CD4-positive, alpha-beta T cell treated with Interleukin-1 beta for 1 hour (primary cell): ENCODE data around the gene GJD3.

ENCODE experiments used
- DNase-seq, 2 donors: peaks; one replicate each; pipeline ENCODE4 v3.0.0-alpha.2; 2020 to 2022

GJD3 gene

DNA sequence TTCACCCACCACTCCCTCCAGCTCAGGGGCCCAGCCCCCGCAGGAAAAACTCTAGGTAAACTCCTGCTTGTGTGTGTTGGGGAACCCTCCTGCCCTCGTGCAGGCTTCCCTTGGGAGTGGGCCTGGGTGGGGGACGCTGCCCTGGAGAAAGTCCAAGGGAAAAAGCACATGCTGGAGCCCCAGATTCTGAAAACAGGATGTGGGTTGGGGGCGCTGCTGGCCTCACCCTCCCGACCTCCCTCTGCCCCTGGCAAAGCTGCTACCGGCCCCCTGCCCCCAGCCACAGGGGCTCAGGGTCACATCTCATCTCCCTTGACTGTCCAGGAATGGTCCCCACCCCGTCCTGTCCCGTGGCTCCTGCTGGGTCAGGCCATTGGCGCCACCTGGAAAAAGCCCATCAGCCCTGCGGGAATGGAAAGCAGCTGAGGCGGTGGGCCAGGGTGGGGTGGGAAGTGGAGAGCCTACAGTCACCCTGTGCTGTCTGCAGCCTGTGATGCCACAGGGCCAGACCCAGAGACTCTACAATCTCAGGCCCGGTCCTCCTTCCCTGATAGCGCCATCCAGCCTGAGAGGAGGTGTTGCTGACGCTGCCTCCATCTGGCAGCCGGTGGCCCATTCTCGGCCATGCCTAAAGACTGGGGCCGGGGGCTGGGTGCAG lies 2.5 kb upstream of the GJD3 start:
- DNase-seq, result no peak

DNA sequence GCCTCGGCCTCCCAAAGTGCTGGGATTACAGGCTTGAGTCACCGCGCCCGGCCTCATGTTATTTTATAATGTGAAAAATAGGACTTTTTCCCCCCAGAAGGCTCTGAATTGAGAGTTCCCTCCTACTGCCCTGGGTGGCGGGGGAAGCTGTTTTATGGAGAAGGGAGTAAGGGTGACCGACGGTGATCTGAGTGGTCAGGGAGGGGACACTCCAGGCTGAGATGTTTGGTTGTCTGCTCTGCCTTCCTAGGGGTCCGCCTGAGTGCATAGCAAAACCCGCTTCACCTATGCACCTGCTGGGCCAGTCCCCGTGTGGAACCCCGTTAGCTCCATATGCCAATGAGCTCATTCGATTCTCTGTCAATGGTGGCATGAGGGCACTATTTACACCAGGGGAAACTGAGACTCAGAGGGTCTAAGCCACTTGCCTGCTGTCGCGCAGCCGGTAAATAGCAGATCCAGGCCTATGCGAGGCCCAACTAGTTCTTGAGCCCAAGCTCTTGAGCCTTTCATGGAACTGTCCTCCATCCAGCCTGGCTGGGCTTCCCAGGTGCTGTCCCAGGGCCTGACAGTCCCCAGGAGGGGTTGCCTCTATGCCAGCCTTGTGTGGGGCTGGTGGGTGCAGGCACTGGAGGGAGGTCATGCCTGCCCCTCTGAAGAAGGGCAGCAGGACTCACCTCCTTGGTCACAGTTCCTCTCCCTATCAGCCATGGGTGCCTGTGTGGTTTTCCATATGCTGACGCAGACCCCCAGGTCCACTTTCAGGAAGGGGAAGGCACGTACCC lies 1.7 kb upstream of the GJD3 start:
- no peak for DNase-seq

DNA sequence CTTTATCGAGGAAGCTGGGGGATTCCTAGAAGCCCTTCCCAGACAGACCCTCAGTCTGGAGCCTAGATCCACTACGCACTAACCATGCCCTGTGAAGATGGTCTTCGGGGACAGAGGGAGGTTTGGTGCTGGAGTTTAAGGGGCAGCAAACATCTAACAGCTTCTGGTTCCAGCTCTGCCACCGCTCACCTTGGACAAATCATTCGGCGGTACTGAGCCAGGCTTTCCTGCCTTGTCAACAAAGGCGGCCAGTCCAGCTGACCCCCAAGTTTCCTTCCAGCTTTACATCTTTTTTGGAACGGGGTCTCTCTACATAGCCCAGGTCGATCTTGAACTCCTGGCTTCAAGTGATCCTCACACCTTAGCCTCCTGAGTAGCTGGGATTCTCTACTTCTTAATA lies 369 bp upstream of the GJD3 start:
- no peak for DNase-seq

DNA sequence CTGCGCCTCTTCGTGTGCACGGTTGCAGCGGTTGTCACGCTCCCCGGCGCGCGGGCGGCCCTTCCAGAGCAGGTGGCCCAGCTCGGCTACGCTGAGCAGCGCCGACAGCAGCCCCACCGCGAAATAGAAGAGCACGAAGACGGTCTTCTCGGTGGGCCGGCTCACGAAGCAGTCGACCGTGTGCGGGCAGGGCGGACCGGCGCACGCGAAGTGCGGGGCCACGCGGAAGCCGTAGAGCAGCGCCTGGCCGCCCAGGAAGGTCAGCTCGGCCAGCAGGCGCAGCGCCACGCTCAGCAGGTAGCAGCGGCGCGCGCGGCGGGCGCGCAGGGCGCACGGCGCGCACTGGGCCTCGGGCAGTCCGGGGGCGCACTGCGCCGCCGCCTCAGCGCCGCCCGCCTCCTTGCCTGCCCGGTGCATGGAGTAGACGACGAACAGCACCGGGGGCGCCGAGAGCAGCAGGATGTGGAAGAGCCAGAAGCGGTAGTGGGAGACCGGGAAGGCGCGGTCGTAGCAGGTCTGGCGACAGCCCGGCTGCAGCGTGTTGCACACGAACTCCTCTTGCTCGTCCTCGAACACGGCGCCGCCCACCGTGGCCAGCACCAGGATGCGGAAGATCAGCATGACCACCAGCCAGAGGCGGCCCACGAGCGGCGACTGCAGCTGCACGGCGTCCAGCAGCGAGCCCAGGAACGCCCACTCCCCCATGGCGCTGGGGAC lies 1.3 kb downstream of the GJD3 start:
- no peak for DNase-seq

DNA sequence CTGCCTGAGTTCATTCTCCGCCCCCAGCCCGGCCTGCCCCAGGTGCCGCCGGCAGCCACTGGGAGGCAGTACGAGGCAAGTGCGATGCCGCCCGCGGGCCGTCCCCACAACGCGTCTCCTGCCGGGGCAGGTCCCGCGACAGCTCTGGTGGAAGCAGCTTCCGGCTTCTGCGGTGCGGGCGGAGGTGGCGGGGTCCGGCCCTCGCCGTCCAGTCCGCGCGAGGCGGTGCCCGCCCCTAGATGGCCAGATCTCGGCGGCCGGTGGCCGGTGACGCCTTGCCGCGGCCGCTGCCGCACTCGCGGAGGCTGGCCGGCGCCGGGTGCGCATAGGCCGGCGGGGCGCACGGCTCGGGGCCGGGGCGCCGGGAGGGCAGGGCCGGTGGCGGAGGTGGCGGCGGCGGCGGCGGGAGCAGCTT lies 1.8 kb downstream of the GJD3 start:
- DNase-seq, result peak; percentile 75 to 79

DNA sequence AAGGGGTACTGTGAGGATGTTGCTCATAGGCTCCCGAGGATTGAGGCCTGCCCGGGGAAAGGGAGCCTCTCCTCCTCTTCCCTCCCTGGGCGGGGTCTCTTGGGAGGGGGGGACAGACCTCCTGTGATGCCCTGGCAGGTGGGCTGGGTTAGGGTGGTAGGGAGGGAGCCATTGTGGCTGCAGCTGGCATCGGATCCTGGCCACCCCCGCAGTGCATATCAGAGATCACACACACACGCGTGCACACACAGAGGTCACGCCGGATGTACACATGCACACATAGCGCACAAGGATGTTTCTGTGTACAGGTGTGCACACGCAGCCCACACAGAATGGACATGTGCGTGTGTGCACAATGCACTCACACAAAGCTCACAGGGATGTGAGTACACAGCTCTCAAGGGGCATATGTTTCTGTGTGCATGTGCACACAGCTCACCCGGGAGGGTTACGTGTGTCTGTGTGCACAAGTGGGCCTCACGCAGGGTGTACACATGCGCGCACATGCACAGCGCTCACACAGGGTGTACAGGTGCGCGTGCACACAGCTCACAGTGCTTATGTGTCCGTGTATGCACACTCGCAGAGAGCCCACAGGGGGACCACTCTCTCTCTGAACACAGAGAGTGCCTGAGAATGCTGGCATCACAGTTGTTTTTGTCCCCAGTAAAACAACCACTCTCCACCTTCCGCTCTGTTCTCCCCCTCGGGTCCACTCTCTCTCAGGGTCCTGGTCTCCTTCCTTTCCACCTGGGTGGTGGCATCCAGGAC lies 2.4 kb downstream of the GJD3 start:
- no peak for DNase-seq

DNA sequence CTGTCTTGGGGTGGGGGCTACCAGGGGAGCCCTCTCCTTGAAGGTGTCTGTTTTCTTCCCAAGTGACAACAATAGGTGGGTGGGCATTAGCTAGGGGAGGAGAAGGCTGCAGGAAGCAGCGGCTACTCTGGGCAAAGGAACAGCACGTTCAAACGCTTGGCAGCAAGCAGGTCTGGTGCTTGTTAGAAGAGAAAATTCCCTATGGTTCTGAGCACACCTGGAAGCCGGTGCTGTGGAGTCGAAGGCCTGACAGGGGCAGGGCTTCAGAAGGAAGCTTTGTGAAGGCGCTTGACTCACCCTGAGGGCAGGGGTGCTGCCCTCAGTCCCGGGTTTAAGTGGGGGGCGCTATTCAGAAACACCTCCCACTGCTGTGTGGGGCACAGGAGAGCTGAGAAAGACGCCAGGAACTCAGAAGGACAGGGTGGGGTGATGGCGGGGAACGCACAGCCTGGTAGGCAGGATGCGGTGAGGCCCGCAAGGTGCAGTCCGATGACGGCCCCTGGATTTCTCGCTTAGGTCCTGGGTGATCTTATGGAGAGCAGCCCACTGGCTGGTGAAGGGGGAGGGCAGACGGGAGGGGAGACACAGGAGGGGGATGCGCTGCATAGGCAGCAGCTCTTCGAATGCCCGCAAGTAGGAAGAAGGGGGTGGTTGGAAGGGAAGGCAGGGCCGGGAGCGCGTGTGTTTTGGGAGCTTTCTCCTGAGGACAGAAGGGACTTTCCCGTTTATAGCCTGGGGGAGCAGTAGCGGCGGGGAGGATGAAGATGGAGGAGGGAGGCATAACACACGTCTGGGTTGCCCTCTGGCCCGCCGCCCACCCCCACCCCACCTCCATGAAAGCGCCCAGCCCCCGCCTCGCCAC lies 3.2 kb downstream of the GJD3 start:
- no peak for DNase-seq

DNA sequence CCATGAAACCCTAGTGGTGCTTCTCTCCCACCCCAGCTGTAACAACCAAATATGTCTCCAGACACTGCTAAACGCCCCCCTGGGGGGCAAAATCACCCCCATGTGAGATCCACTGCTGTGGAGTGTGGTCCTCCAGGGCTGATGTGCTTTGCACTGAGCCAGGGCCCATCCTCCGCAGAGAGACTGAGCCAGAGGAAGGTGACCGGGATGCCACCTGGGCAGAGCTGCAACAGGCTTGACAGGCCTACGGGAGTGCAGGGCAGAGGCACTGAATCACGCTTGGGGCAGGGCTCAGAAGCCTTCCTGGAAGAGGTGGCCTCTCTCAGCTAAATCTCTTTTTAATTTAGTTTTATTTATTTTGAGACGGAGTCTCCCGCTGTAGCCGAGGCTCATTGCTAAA lies 4.4 kb downstream of the GJD3 start:
- DNase-seq, result no peak

DNA sequence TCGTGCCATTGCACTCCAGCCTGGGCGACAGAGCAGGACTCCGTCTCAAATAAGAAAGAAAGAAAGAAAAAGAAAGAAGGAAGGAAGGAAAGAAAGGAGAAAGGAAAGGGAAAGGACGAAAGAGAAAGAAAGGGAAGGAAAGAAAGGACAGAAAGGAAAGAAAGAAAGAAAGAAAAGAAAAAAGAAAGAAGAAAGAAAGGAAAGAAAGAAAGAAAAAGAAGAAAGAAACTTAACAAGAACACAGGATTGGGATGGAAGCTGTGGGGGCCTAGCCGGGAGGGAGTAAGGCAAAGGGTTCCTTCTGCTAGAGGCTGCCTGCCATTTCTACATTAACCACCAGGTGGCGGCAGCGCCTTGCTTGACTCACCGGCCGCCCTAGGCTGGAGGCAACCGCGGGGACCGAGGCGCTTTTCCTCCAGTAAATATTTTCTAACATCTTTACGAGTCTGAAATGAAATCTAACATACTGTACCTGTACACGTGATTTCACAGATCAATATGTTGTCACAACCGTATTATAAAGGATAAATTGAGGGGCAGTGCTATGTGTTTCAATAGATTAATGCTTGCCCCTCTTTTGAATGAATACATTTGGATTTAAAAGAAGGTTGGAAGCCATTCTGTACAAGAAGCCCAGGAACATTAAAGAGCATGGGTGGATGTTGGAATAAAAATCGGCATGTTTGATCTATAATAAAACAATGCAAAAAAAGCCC lies 6.1 kb downstream of the GJD3 start:
- peak; percentile 87 to 90 for DNase-seq

DNA sequence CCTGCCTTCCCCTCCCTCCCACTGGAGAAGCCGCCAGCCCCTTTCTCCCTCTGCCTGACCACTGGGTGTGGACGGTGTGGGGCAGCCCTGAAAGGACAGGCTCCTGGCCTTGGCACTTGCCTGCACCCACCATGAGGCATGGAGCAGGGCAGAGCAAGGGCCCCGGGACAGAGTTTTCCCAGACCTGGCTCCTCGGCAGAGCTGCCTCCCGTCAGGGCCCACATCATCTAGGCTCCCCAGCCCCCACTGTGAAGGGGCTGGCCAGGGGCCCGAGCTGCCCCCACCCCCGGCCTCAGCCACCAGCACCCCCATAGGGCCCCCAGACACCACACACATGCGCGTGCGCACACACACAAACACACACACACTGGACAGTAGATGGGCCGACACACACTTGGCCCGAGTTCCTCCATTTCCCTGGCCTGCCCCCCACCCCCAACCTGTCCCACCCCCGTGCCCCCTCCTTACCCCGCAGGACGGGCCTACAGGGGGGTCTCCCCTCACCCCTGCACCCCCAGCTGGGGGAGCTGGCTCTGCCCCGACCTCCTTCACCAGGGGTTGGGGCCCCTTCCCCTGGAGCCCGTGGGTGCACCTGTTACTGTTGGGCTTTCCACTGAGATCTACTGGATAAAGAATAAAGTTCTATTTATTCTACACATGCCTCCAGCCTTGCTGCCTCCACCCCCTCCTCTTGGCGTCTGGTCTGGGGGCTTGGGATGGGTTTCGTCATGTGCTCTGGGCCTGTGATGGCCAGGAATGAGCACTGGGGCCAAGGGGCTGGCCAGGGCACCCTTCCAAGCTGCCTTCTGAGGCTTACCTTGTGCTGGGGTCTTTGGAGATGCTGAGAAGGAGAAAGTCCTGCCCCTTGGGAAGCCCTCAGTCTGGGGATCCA lies 7.3 kb downstream of the GJD3 start:
- DNase-seq, result no peak

DNA sequence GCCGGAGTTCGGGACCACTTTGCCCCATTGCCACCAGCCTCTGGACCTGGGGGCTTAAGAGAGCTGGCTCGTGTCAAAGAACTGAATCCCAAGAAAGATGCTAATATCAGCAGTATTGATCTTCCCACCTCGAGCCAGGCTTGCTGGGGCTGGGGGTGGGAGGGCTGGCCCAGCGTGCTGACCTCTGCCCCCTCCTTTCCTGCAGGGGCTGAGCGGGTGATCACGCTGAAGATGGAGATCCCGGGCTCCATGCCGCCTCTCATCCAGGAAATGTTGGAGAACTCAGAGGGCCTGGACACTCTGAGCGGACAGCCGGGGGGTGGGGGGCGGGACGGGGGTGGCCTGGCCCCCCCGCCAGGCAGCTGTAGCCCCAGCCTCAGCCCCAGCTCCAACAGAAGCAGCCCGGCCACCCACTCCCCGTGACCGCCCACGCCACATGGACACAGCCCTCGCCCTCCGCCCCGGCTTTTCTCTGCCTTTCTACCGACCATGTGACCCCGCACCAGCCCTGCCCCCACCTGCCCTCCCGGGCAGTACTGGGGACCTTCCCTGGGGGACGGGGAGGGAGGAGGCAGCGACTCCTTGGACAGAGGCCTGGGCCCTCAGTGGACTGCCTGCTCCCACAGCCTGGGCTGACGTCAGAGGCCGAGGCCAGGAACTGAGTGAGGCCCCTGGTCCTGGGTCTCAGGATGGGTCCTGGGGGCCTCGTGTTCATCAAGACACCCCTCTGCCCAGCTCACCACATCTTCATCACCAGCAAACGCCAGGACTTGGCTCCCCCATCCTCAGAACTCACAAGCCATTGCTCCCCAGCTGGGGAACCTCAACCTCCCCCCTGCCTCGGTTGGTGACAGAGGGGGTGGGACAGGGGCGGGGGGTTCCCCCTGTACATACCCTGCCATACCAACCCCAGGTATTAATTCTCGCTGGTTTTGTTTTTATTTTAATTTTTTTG lies 8.5 kb downstream of the GJD3 start:
- DNase-seq, result no peak

DNA sequence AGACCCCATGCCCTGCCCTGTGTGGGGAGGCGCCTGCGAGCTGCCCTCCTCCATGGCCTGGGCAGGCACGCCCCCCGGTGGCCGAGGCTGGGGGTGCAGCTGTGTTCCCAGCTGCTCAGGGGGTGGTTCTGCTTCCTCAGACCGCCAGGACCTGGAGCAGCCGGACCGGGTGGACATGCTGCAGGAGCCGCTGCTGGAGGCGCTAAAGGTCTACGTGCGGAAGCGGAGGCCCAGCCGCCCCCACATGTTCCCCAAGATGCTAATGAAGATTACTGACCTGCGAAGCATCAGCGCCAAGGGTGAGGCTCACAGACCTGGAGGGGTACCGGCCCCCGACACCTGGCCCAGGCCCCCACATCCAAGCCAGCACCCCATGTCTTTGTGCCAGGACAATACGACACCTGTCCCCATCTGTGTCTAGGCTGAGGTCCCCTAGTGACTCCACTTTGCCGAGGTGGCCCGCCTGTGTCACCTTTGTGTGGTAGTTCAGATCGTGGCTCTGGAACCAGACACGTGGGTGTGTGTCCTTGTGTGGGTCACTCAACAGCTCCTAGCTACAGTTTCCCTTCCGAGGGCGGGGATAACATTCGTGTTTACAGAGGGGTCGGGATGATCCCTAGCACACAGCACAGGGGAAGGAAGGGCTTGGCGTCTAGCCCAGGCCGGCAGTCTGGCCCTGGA lies 9.3 kb downstream of the GJD3 start:
- DNase-seq, result peak; percentile 77 to 80

DNA sequence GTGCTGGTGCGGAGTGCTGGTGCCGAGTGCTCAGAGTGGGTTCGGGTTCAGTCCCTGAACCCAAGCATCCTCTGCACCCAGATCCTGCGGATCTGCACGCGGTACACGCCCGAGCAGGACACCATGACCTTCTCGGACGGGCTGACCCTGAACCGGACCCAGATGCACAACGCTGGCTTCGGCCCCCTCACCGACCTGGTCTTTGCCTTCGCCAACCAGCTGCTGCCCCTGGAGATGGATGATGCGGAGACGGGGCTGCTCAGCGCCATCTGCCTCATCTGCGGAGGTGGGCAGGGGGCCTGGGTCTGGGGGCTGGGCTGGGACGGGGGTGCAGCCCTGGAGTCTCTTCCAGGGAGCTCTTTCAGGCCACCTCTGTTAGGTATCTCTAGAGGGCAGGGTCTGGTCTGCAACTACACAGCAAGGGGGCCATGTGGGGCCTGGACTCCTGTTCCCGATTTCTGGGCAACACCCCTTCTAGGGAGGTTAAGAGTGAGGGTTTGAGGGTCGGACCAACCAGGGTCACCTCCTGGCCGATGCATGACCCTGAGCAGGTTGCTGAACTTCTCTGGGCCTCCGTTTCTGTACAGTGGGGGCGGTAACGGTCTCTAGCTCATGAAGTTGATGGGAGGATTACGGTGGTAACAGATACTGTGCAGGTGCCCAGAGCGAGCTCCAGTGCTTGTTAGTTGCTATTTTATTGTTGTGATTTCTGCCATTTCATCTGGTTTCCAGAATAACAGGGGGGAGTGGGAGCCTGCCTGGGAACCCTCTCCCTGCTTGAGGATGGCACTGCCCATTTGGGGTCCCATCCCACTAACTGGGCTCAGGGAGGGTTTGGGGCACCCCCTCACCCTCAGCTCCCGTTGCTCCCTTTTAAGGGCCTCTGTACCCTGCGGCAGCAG lies 10.1 kb downstream of the GJD3 start:
- DNase-seq, result no peak

DNA sequence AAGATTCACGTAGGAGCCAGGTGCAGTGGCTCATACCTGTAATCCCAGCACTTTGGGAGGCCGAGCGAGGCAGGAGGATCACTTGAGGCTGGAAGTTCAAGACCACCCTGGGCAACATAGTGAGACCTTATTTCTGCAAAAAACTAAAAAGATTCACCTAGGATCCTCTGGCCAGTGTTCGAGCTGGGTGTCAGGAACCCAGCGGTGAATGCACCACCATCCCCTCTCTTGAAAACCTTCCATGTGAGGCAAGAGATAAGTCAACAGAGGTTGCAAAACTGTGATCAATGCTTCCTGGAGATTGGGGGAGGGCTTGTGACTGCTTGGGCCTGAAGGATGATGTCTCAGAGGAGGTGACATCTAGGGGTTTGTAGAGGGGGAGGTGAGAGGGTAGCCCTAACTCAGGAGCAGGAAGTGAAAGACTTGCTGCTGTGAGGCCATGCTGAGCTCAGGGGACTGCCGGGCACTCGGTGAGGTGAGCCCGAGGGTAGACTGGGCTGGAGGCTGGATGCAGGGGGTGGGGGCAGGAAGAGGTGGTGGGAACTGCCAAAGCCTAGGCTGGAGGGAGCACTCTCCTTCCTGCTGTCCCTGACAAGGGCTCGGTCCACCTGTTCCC lies 11.7 kb downstream of the GJD3 start:
- DNase-seq, result no peak

DNA sequence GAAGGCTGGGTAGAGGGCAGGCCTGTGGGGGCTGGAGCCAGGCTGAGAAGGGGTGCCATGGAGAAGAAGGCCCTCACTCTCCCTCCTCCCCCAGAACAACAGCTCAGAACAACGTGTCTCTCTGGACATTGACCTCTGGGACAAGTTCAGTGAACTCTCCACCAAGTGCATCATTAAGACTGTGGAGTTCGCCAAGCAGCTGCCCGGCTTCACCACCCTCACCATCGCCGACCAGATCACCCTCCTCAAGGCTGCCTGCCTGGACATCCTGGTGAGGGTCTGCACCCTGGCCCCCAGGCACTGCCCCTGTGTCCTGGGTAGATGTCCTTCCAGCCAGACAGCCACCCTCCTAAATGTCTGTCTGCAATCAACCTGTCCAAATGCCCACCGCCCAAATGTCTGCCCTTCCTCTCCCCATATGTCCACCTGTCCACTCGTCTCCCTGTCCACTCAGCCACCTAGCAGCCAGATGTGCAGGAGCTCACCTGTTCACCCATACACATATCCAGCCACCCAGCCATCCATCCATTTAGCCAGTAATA lies 12.2 kb downstream of the GJD3 start:
- no peak for DNase-seq

DNA sequence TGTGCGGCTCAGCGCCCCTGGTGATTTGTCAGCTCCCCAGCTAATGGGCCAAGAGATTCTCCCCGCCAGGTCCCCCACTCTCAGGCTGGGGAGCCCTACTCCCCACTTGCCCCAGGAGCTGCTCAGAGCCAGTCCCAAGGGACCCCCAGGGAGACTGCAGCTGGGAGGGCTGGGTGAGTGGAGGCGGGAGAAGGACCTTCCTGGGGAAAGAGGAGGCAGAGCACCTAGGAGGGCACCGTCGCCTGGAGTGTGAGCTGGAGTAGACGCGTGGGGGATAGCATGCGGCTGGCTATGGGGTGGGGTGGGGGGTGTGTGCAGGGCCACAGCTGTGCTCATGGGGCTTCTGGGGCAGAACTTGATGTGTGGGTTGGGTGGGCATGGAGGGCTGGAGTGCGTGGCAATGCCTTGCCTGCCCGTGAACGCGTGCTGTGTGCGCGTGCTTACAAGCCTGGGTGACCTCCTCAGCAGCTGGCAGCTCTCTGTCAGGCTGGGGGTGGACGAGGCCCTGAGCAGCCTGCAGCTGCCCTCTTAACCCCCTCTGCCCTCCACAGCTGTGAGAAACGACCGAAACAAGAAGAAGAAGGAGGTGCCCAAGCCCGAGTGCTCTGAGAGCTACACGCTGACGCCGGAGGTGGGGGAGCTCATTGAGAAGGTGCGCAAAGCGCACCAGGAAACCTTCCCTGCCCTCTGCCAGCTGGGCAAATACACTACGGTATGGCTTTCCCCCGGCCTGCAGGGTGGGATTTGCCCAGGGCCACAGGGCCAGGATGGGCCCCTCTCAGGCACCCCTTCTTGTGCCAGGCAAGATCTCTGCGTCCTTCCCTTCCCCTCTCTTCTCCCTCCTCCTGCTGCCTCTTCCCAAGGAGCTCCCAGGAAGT lies 12.9 kb downstream of the GJD3 start:
- no peak for DNase-seq
